IPS-18a (cell line): ENCODE data around the gene SLC25A19.

Source experiments
- H3K27ac ChIP-seq: one replicate; pipeline ENCODE4 v1.5.1; 2013; ENCODE audit warnings: low read length
- H3K27me3 ChIP-seq: one replicate; pipeline ENCODE4 v1.6.1; 2013; ENCODE audit warnings: mild to moderate bottlenecking, low read length; ENCODE audit not compliant: control insufficient read depth, insufficient read depth
- H3K36me3 ChIP-seq: one replicate; pipeline ENCODE4 v1.6.1; 2013; ENCODE audit warnings: low read depth, low read length; ENCODE audit not compliant: control insufficient read depth
- H3K4me1 ChIP-seq: one replicate; pipeline ENCODE4 v1.6.1; 2013; ENCODE audit warnings: low read depth, low read length; ENCODE audit not compliant: control insufficient read depth
- H3K4me3 ChIP-seq: one replicate; pipeline ENCODE4 v1.5.1; 2013; ENCODE audit warnings: low read length
- H3K9ac ChIP-seq: one replicate; pipeline ENCODE4 v1.6.1; 2013; ENCODE audit warnings: mild to moderate bottlenecking, low read length, moderate library complexity
- H3K9me3 ChIP-seq: one replicate; pipeline ENCODE4 v1.6.1; 2013; ENCODE audit warnings: low read depth, low read length; ENCODE audit not compliant: control insufficient read depth

Gene SLC25A19

DNA sequence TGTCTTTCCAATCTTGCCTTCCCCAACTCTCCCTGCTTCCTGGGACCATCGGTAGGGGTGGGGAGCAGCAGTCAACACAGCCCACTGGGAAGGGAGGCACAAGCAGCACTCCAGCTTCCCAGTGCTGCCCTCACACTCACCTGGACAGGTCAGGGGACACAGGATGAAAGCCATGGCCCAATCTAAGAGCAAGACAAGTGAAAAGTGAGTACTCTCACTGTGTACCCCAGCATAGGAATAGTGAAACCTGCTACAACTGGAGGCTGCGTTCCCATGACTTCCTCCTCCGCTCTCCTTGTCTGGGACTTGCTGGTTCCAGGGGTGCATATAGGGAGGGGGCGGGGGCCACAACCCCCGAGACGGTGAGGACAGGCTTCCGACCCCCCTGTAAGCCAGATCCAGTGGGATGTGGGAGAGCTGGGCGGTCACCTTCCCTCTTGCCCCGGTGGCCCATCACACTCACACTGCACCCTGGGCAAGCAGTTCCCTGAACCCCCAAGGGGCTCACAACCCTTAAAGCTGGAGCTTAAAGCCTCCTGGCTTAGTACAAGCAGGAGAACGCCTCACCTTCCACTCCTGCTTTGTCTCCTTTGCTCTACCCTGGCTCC, 29.5 kb upstream of the SLC25A19 start:
- no peak overlapping the region for H3K27ac ChIP-seq
- peaks cover 3% of the 10 kb centered on the region for H3K4me1 ChIP-seq
- H3K36me3 ChIP-seq, result peaks cover 3% of the 10 kb centered on the region
- no peaks in the 10 kb centered on the region for H3K9me3 ChIP-seq
- H3K4me3 ChIP-seq, result no peak overlapping the region
- no peak overlapping the region for H3K9ac ChIP-seq
- H3K27me3 ChIP-seq, result no peaks in the 10 kb centered on the region

- no peak overlapping the region for H3K4me3 ChIP-seq
- no peak overlapping the region for H3K9ac ChIP-seq
- peaks cover 3% of the 10 kb centered on the region for H3K4me1 ChIP-seq
- H3K36me3 ChIP-seq, result peaks cover 3% of the 10 kb centered on the region
- no peaks in the 10 kb centered on the region for H3K27me3 ChIP-seq
- no peak overlapping the region for H3K27ac ChIP-seq
- no peaks in the 10 kb centered on the region for H3K9me3 ChIP-seq
Observed at GRCh38 chr17:75318211-75318610, 29.0 kb upstream of the SLC25A19 start.

- no peak overlapping the region for H3K27ac ChIP-seq
- H3K4me3 ChIP-seq, result no peak overlapping the region
- H3K4me1 ChIP-seq, result peaks cover 3% of the 10 kb centered on the region
- H3K9me3 ChIP-seq, result no peaks in the 10 kb centered on the region
- no peak overlapping the region for H3K9ac ChIP-seq
- no peaks in the 10 kb centered on the region for H3K27me3 ChIP-seq
- H3K36me3 ChIP-seq, result peaks cover 3% of the 10 kb centered on the region
Observed at GRCh38 chr17:75317671-75318070, 28.4 kb upstream of the SLC25A19 start.

DNA sequence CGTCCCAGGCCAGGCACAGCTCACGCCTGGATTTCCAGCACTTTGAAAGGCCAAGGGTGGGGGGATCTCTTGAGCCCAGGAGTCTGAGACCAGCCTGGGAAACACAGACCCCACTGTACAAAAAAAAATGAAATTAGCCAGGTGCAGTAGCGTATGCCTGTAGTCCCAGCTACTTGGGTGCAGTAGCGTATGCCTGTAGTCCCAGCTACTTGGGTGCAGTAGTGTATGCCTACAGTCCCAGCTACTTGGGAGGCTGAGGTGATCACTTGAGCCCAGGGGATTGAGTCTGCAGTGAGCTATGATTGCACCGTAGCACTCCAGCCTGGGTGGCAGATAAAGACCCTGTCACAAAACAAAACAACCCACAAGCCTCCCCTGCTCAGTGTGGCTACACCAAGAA, 27.0 kb upstream of the SLC25A19 start:
- H3K9ac ChIP-seq, result no peak overlapping the region
- H3K4me3 ChIP-seq, result no peak overlapping the region
- H3K27me3 ChIP-seq, result no peaks in the 10 kb centered on the region
- no peaks in the 10 kb centered on the region for H3K9me3 ChIP-seq
- H3K27ac ChIP-seq, result no peak overlapping the region
- H3K4me1 ChIP-seq, result peaks cover 3% of the 10 kb centered on the region
- H3K36me3 ChIP-seq, result peaks cover 3% of the 10 kb centered on the region

- no peaks in the 10 kb centered on the region for H3K9me3 ChIP-seq
- peaks cover 2% of the 10 kb centered on the region for H3K36me3 ChIP-seq
- H3K4me3 ChIP-seq, result no peak overlapping the region
- no peaks in the 10 kb centered on the region for H3K27me3 ChIP-seq
- peaks cover 3% of the 10 kb centered on the region for H3K4me1 ChIP-seq
- no peak overlapping the region for H3K9ac ChIP-seq
- no peak overlapping the region for H3K27ac ChIP-seq
Observed at GRCh38 chr17:75315541-75316243, 26.5 kb upstream of the SLC25A19 start.

GRCh38 chr17:75313941-75314551, 24.8 kb upstream of the SLC25A19 start:
- H3K27me3 ChIP-seq, result no peaks in the 10 kb centered on the region
- no peak overlapping the region for H3K27ac ChIP-seq
- H3K36me3 ChIP-seq, result no peaks in the 10 kb centered on the region
- H3K4me3 ChIP-seq, result no peak overlapping the region
- peaks cover 3% of the 10 kb centered on the region for H3K4me1 ChIP-seq
- no peaks in the 10 kb centered on the region for H3K9me3 ChIP-seq
- H3K9ac ChIP-seq, result no peak overlapping the region

DNA sequence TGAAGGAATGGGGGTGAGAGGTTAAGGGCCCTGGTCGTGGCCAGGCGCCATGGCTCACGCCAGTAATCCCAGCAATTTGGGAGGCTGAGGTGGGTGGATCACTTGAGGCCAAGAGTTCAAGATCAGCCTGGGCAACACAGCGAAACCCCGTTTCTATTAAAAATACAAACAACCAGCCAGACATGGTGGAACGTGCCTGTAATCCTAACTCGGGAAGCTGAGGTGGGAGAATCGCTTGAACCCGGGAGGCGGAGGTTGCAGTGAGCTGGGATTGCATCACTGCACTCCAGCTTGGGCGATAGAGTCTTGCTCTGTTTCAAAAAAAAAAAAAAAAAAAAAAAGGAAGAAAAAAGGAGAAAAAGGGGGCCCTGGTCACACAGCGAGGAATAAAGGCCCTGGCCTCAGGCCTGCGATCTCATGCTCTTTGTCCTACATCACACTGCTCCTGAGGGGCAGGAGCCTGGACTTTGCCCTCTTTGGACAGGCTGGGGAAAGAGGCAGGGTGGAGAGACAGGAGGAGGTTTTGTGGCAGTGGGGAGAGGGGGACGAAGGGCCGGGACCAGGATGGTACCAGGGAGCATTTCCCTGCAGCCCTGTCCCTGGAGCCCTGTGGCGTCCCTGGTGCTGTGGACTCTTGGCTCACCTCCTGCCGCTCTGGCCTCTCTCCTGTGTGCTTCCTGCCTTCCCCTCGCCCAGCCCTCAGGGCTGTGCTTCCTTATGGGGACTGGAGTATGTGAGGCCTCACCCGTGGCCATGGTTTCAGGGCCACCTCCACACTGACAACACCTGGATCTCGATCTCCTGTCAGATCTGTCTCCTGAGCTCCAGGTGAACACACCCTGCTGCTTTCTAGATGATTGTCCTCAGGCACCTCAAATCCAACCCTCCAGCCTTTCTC, 19.7 kb upstream of the SLC25A19 start:
- H3K9ac ChIP-seq, result no peak overlapping the region
- H3K27me3 ChIP-seq, result no peaks in the 10 kb centered on the region
- no peak overlapping the region for H3K27ac ChIP-seq
- H3K4me1 ChIP-seq, result no peaks in the 10 kb centered on the region
- H3K9me3 ChIP-seq, result no peaks in the 10 kb centered on the region
- H3K4me3 ChIP-seq, result no peak overlapping the region
- H3K36me3 ChIP-seq, result no peaks in the 10 kb centered on the region

DNA sequence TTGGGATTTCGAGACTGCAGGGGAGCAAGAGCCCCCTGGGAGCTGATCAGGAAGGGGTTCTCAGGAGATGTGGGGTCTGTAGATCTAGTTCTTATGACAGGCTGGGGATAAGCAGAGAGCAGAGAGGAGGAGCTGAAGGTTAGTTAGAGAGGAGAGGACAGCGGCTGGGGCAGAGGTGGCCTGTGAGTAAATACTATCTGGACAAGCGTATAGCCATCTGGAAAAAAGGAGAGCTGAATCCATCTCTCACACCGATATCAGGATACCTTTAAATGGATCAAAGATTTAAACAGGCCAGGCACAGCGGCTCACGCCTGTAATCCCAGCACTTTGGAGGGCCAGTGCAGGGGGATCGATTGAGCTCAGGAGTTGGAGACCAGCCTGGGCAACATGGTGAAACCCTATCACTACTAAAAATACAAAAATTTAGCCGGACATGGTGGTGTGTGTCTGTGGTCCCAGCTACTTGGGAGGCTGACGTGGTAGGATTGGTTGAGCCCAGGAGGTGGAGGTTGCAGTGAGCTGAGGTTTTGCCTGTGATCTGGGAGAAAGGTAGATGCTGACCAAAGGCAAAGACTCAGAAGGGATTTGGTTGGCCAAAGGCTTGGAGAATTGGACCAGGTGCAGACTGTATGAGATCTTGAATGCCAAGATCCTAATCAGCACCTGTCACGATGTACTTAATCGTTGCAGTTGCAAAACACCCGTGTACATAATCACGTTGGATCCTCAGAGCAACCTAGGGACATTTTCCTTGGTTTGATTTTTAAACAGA, 18.9 kb upstream of the SLC25A19 start:
- Histone ChIP-seq H3K27ac (no peak overlapping the region), H3K36me3 (no peaks in the 10 kb centered on the region), H3K27me3 (no peaks in the 10 kb centered on the region), H3K9me3 (no peaks in the 10 kb centered on the region), H3K4me3 (no peak overlapping the region), H3K4me1 (no peaks in the 10 kb centered on the region), H3K9ac (no peak overlapping the region)

- H3K9ac ChIP-seq, result no peak overlapping the region
- H3K27ac ChIP-seq, result no peak overlapping the region
- H3K27me3 ChIP-seq, result no peaks in the 10 kb centered on the region
- H3K36me3 ChIP-seq, result no peaks in the 10 kb centered on the region
- H3K4me1 ChIP-seq, result no peaks in the 10 kb centered on the region
- no peak overlapping the region for H3K4me3 ChIP-seq
- no peaks in the 10 kb centered on the region for H3K9me3 ChIP-seq
Observed at GRCh38 chr17:75301502-75302206, 12.4 kb upstream of the SLC25A19 start.

DNA sequence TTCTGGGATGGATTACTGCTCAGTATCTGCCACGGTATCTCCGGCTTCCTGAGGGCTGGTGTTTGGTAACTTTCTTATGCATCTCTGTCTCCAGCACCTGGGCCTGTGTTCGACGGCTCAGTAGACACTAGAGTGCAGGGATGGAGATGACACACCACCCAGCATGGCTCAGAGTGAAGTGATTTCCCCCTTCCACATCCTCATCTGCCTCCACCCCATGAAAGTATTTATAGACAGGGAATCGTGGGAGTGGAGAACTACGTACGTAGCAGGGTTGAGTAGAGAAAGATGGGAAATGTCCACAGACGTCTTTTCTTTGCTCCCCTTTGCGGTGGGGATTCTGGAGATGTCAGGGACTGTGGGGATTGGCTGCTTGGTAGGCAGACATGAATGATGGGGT, 11.8 kb upstream of the SLC25A19 start:
- no peak overlapping the region for H3K9ac ChIP-seq
- H3K4me3 ChIP-seq, result no peak overlapping the region
- no peaks in the 10 kb centered on the region for H3K4me1 ChIP-seq
- H3K9me3 ChIP-seq, result no peaks in the 10 kb centered on the region
- H3K27me3 ChIP-seq, result no peaks in the 10 kb centered on the region
- H3K27ac ChIP-seq, result no peak overlapping the region
- no peaks in the 10 kb centered on the region for H3K36me3 ChIP-seq
